ENCODE data around the gene WDR74. TPM values are rescaled to one million over a fixed set of nuclear protein-coding genes. Genes with fewer than 3 reads are reported as not detected.

Gene WDR74
- total and polyA plus RNA-seq, 9 of the 15 experiments (the other 6 are each of a cell fraction or from before 2014, with no cell fraction given), result 32.7 to 210 (median 114) TPM

DNA sequence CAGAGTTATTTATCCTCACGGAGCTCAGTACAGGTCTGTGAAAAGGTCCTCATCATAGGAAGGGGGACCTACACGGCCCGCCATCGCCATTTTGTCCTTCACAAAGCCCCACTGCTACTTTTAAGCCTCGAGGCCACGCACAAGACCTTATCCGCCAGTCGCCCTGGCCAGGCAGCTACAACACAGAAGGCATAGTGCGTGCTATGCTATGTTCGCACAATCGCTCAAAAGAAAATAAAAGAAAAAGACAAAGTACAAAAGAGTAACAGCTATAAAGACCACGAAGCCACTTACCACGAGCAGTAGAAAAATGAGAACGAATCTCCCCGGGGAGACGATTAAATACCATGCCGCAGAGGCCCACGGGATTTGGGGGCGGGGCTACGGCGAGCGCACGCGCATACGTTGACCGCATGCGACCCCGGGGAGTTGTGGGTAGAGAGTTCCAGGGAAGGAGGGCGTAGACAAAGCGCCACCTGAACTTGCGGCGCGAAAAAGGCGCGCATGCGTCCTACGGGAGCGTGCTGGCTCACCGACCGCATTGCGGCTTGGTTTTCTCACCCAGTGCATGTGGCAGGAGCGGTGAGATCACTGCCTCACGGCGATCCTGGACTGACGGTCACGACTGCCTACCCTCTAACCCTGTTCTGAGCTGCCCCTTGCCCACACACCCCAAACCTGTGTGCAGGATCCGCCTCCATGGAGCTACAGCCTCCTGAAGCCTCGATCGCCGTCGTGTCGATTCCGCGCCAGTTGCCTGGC is 16.4 kb upstream of the WDR74 start (continued):
- peak; percentile 95 for TF ChIP-seq TFAP4 (CRISPR knock-in tag; IDR thresholded peaks at IDR 0.05; ENCODE audit: borderline replicate concordance)
- TF ChIP-seq NFE2L1 (tag; IDR thresholded peaks at IDR 0.05; ENCODE audit: borderline replicate concordance, low read depth), result no peak
- peak; percentile 43 for TF ChIP-seq TRIM28 (IDR thresholded peaks at IDR 0.05)
- TF ChIP-seq ERF (CRISPR knock-in tag; IDR thresholded peaks at IDR 0.05), result peak; percentile 79; the same call in 1 of the 2 replicates
- no peak for TF ChIP-seq GATA2 (CRISPR knock-in tag; IDR thresholded peaks at IDR 0.05)
- peak; percentile 98 for TF ChIP-seq FOXK1 (CRISPR knock-in tag; IDR thresholded peaks at IDR 0.05; ENCODE audit: borderline replicate concordance)
- peak; percentile 55 for TF ChIP-seq ZNF586 (CRISPR knock-in tag; conservative IDR thresholded peaks at IDR 0.05)
- peak; percentile 78 for TF ChIP-seq BHLHE40 (IDR thresholded peaks at IDR 0.05; ENCODE audit: low read length)
- peak; percentile 78; the same call in 1 of the 2 replicates for TF ChIP-seq RFX7 (CRISPR knock-in tag; IDR thresholded peaks at IDR 0.05)
- peak; percentile 63; the same call in 1 of the 2 replicates for TF ChIP-seq MEF2D (tag; conservative IDR thresholded peaks at IDR 0.05; ENCODE audit: low read depth)
- TF ChIP-seq HMG20A (CRISPR knock-in tag; conservative IDR thresholded peaks at IDR 0.05), result no peak
- TF ChIP-seq NRF1 (conservative IDR thresholded peaks at IDR 0.05 in 1 of 2, IDR thresholded peaks at IDR 0.05 in 1 of 2), result peak; percentile 99
- TF ChIP-seq, protein P1, sequence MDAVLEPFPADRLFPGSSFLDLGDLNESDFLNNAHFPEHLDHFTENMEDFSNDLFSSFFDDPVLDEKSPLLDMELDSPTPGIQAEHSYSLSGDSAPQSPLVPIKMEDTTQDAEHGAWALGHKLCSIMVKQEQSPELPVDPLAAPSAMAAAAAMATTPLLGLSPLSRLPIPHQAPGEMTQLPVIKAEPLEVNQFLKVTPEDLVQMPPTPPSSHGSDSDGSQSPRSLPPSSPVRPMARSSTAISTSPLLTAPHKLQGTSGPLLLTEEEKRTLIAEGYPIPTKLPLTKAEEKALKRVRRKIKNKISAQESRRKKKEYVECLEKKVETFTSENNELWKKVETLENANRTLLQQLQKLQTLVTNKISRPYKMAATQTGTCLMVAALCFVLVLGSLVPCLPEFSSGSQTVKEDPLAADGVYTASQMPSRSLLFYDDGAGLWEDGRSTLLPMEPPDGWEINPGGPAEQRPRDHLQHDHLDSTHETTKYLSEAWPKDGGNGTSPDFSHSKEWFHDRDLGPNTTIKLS (IDR thresholded peaks at IDR 0.05; ENCODE audit: borderline replicate concordance, low read depth), result peak; percentile 87
- TF ChIP-seq ZNF224 (CRISPR knock-in tag; IDR thresholded peaks at IDR 0.05), result no peak
- no peak for TF ChIP-seq RUNX1 (IDR thresholded peaks at IDR 0.05; ENCODE audit: low read depth)
- TF ChIP-seq STAT6 (CRISPR knock-in tag; IDR thresholded peaks at IDR 0.05), result no peak; the same call in 1 of the 2 replicates
- peak; percentile 75 for TF ChIP-seq BRD9 (IDR thresholded peaks at IDR 0.05; ENCODE audit: low read depth, partially characterized antibody)
- no peak for TF ChIP-seq TEAD2 (tag; IDR thresholded peaks at IDR 0.05)
- TF ChIP-seq CHCHD3 (CRISPR knock-in tag; IDR thresholded peaks at IDR 0.05), result peak; percentile 91; the same call in 1 of the 2 replicates
- TF ChIP-seq MECOM (CRISPR knock-in tag; IDR thresholded peaks at IDR 0.05), result peak; percentile 71; the same call in 1 of the 2 replicates
- TF ChIP-seq ZFPM2 (CRISPR knock-in tag; IDR thresholded peaks at IDR 0.05), result no peak
- TF ChIP-seq PTRF (tag; IDR thresholded peaks at IDR 0.05), result no peak
- TF ChIP-seq NELFE (IDR thresholded peaks at IDR 0.05; ENCODE audit: insufficient read depth, insufficient read length), result peak; percentile 56
- no peak for TF ChIP-seq ZNF778 (CRISPR knock-in tag; IDR thresholded peaks at IDR 0.05)

Measured in K562 (cell line).